GM18507 (cell line): ENCODE measurements around the gene ZNF428.
A peak's percentile ranks its signal among the peaks of the same experiment; 100 is the strongest.

Experiments
- DNase-seq: peaks from one replicate; pipeline ENCODE4 v3.0.0; 2011; ENCODE audit warnings: low read depth; ENCODE audit not compliant: insufficient read length; ENCODE audit errors: extremely low spot score
- FAIRE-seq: peaks from 2 replicates; lab custom pipeline; 2011; peaks lifted over from hg19 to GRCh38; lab: Jason Lieb, UNC

ZNF428 gene

DNA sequence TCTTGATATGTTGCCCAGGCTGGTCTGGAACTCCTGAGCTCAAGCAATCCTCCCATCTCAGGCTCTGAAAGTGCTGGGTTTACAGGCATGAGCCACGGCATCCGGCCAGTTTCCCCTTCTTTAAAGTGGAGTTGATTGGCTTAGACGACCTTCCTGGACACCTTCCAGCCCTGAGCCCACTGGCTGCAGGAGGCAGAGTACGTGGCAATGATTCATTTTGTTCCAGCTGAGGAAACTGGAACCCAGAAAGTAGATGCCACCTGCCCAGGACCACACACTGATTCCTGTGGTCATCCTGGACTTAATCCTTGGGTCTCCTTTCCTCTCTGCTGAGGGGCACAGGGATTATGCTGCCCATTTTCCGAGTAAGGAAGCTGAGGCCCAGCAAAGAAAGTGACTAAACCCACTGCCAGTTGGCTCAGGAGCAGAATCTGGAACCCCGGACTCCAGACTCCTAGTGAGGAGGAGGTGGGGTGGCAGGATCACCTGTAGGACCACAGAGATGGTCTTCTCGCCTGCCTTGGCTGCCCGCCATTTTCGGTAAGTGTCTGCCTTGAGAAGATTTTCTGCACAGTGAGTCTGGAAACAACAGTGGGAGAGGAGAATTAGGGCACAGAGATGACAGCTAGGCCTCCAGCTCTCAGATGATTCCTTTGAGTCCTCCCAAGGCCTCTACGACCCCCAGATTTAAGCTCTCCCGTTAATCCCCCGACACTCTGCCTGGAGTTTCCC lies 44.8 kb downstream of the ZNF428 start:
- FAIRE-seq = no peak
- no peak for DNase-seq

DNA sequence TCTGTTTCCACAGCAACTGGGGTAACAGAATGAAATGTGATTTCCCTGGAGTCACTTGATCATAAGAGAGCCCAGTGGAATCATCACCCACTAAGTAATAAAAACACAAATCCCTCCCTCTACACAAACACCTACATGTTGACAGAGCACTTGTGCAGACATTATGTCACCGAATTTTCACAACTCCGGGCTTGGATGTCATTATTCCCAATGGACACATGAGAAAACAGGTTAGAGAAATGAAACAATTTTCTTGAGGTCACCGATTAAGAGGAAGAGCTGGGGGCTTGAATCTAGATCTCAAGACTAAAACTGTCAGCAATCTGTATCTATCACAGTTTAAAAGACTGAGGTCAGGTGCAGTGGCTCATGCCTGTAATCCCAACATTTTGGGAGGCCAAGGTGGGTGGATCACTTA lies 47.2 kb downstream of the ZNF428 start:
- FAIRE-seq = no peak
- no peak for DNase-seq

DNA sequence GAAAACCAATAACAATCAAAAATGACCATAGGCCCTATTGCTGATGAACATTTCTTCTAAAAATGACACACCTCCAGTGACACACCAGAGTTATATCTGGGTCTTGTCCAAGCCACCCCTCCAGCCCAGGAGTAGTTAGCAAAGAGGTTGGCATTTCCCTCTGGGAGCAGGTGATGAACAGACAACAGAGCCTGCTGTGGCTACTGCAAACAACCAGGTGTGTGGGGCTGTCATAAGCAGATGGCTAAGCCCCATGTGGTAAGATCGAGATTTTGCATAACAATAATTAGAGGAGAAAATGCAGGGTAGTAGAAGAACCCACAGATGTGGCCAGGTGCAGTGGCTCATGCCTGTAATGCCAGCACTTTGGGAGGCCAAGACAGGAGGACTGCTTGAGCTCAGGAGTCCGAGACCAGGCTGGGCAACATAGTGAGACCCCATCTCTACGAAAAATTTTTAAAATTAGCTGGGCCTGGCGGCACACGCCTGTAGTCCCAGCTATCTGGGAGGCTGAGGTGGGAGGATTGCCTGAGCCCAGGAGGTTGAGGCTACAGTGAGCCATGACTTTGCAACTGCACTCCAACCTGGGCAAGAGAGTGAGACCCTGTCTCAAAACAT lies 49.1 kb downstream of the ZNF428 start:
- DNase-seq = no peak
- no peak for FAIRE-seq

DNA sequence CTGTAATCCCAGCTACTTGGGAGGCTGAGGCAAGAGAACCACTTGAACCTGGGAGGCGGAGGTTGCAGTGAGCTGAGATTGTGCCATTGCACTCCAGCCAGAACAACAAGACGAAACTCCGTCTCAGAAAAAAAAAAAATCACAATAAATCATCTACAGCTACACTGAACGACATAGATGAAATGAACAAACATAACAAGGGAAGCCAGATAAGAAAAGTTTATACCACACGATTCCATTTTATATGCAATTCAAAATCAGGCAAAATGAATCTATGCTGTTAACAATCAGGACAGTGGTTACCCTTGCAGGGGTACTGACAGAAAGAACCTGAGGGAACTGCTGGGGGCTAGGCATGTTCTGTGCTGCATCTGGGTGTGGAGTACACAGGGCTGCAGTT lies 49.8 kb downstream of the ZNF428 start:
- DNase-seq (no peak), FAIRE-seq (no peak)

DNA sequence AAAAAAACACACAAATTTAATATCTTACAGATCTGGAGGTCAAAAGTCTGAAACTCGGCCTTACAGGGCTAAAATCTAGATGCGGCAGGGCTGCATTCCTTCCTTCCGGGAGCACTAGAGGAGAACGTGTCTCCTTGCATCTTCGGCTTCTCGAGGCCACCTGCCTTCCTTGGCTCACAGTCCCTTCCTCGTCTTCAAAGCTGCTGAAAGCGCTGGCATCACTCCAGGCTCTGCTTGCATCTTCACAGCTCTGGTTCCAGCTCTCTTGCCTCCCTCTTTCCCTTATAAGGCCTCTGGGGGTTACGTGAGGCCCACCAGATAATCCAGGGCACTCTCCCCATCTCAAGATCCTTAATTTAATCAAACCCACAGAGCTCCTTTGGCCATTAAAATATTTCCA lies 54.6 kb downstream of the ZNF428 start:
- no peak for DNase-seq

DNA sequence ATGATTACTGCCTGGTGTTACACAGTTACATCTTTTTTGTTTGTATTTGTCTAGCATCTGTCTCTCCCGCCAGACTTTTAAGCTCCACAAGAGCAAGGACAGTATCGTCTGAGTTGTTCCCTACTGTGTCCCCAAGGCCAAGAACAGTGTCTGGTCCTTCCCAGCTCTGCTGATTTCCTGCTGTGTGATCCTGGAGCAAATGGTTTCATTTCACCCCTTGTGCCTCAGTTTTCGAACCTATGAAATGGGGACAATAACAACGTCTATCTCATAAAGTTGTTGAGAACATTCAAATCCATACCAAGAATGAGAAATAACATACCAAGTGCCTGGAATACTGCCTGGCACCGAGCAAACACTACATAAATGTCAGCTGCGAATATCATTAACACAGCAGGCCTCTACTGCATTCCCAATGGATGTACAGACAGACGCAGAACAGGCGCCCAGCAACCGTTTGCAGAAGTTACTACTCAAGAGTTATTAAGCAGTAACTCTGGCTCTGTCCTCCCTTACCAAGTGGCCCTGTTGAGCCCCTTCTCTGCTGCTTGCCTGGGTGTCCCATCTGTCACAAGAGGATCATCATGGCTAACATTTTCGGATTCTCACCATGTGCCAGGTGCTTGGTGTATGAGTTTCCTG lies 55.5 kb downstream of the ZNF428 start:
- no peak for DNase-seq
- FAIRE-seq = no peak

More for the DNA sequence above, 54.6 kb downstream of the ZNF428 start:
- FAIRE-seq = no peak

DNA sequence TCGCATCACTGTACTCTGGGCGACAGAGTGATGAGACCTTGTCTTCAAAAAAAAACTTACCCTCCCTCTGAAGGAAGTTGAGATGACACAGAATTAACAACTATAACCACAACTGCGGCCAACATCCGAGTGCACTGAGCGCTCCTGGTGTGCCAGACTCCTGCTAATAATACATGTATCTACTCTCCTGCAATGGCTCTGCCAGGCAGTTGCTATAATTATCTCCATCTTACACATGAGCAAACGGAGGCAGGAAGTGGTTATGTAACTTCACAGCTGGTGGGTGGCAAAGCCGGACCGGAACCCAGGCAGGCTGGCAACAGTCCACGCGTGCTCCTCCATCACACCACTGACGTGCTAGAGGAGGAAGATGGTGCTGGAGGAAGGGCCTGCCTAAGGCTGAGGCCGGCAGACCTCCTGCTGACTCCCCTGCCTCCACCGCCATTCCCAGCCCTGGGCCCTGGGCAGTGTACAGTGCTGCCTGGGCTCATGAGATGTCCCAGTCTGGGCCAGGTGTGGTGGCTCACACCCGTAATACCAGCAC lies 56.7 kb downstream of the ZNF428 start:
- peak; percentile 33 for DNase-seq
- peak; percentile 92 for FAIRE-seq

DNA sequence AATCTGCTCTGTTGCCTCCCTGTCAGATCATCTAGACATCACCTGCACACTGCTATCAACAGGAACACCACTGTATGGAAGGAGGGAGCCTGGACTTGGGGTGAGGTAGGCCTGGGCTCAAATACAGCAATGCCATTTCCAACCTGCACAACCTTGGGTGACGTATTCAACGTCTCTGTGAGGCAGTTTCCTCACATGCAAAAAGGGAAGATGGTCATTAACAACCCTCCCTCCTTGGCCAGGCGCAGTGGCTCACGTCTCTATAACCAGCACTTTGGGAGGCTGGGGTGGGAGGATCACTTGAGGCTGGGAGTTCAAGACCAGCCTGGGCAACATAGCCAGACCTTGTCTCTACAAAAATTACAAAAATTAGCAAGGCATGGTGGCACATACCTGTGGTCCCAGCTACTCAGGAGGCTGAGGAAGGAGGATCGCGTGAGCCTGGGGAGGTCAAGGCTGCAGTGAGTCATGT lies 57.2 kb downstream of the ZNF428 start:
- FAIRE-seq = no peak
- DNase-seq = no peak

DNA sequence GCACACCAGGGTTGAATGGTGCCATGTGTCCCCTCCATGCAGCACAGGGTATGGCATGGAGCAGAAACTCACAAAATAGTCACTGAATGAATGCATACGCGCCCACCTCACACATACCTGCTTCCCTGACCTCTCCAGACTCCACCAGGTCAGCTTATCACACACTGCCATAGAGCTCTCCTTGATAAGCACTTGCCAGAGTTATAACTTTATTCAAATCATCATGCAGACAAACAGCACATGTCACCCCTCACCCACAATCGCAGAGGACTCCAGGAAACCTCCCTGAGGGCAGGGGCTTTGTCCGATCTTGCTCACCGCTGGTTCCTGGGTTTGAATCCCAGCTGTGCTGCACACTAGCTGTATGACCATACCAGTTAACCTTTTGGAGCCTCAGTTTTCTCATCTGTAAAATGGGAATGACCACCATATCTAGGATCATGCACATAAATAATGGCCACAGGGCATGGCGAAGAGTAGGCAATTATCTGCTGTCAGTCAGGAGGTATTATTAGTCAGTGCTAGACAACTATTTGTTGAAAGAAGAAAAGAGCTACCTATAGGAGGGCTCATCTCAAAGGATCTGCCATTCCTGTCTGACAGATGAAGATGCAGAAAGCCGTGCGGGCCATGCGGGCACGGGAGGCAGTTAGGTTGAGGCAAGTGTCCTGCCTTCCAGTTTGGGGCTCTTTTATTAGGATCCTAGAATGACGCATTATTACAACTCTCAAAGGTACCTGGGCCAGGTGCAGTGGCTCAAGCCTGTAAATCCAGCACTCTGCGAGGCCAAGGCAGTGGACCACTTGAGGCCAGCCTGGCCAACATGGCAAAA lies 58.1 kb downstream of the ZNF428 start:
- no peak for DNase-seq
- no peak for FAIRE-seq

DNA sequence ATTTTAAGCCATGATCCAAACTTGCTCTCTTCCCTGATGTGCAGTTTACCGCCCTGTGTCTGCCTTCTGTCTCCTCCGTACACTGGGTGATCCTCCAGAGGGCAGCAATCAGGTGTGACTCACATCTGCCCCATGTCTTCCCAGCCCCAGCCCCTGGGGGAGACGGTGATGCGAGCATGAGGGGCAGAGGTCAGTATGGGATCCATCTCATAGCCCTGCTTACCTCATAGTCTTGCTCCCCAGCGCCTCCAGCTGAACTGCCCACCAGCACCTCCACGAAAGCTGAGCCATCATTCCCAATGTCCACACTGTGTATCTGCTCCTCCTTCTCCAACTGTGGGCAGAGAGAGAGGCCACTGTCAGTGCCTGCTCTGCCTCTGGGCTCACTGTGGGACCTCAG lies 58.7 kb downstream of the ZNF428 start:
- no peak for FAIRE-seq
- DNase-seq = no peak
